ENCODE measurements around the gene SLC23A1. TPM values are rescaled to one million over a fixed set of nuclear protein-coding genes. Genes with fewer than 3 reads are reported as not detected.
A peak's percentile ranks its signal among the peaks of the same experiment; 100 is the strongest.

The SLC23A1 gene
- total RNA-seq, 3 donors from 2014 or later (not counting 1 experiment from before 2014, with no cell fraction given): not detected

GRCh38 chr5:139406963-139407362, 23.9 kb upstream of the SLC23A1 start:
- Mint-ChIP-seq H3K4me3 (no peak overlapping the region), H3K36me3 (no peaks in the 10 kb centered on the region), H3K27ac (no peak overlapping the region), H3K4me1 (peaks cover 22% of the 10 kb centered on the region in 2 donors), H3K9me3 (no peaks in the 10 kb centered on the region), H3K27me3 (ENCODE audit: low read depth in 2 of 2) (no peaks in the 10 kb centered on the region)
- WGBS (ENCODE audit: insufficient coverage): 98% methylated on average over 2 of the region's 2 CpGs
- no peak for DNase-seq
- no peaks in the 10 kb centered on the region for H3K36me3 ChIP-seq (ENCODE audit: control insufficient read depth, insufficient read depth, low read length)
- peak overlapping the region; percentile 1 for H3K27ac ChIP-seq (ENCODE audit: low read length)
- no peaks in the 10 kb centered on the region for H3K27me3 ChIP-seq (ENCODE audit: control insufficient read depth, insufficient read depth, low read length)
- no peak for TF ChIP-seq CTCF (IDR thresholded peaks at IDR 0.05)
- intact Hi-C loops (cut with micrococcal nuclease): no loop called here
- peaks cover 20% of the 10 kb centered on the region for H3K4me1 ChIP-seq (ENCODE audit: control insufficient read depth, insufficient read depth, low read length)
- H3K4me3 ChIP-seq (ENCODE audit: low read length): no peak overlapping the region
- ATAC-seq: no peak
- no peaks in the 10 kb centered on the region for H3K9me3 ChIP-seq (ENCODE audit: control insufficient read depth, insufficient read depth, low read length)

GRCh38 chr5:139404484-139404840, 21.4 kb upstream of the SLC23A1 start:
- ATAC-seq: no peak
- WGBS (ENCODE audit: insufficient coverage): 83% methylated on average over 5 of the region's 5 CpGs
- intact Hi-C loops (cut with micrococcal nuclease): loop anchor here (5.0 kb wide), 1 partner anchor 53 kb away; no protein-coding TSS in a partner anchor

GRCh38 chr5:139403787-139404483, 20.8 kb upstream of the SLC23A1 start, which contains the start of gene SPATA24:
SPATA24 (minus strand) TSS chr5:139404089; CDS start chr5:139404060, 29 bp downstream.
- peak; percentile 96 to 98 for DNase-seq
- Mint-ChIP-seq H3K36me3 (no peaks in the 10 kb centered on the region), H3K27me3 (ENCODE audit: low read depth in 2 of 2) (no peaks in the 10 kb centered on the region), H3K4me3 (peak within 1 kb of the TSS; percentile 96), H3K4me1 (peaks cover 28 to 30% of the 10 kb centered on the region in 2 donors), H3K9me3 (no peaks in the 10 kb centered on the region), H3K27ac (peak within 1 kb of the TSS; percentile 94 to 99)
- intact Hi-C loops (cut with micrococcal nuclease): loop anchor here (5.0 kb wide), 1 partner anchor 53 kb away; no protein-coding TSS in a partner anchor
- Histone ChIP-seq H3K36me3 (ENCODE audit: control insufficient read depth, insufficient read depth, low read length) (no peaks in the 10 kb centered on the region), H3K27me3 (ENCODE audit: control insufficient read depth, insufficient read depth, low read length) (no peaks in the 10 kb centered on the region), H3K4me1 (ENCODE audit: control insufficient read depth, insufficient read depth, low read length) (peaks cover 25% of the 10 kb centered on the region), H3K4me3 (ENCODE audit: low read length) (peak within 1 kb of the TSS; percentile 61), H3K27ac (ENCODE audit: low read length) (peak within 1 kb of the TSS; percentile 89), H3K9me3 (ENCODE audit: control insufficient read depth, insufficient read depth, low read length) (no peaks in the 10 kb centered on the region)
- peak; percentile 92 to 97 (median 92) for ATAC-seq
- no peak for TF ChIP-seq CTCF (IDR thresholded peaks at IDR 0.05)
- under 1% methylated on average over 41 of the region's 41 CpGs for WGBS (ENCODE audit: insufficient coverage)

More at GRCh38 chr5:139404484-139404840, 21.4 kb upstream of the SLC23A1 start:
- Histone ChIP-seq H3K4me3 (ENCODE audit: low read length) (peak overlapping the region; percentile 61), H3K27ac (ENCODE audit: low read length) (peak overlapping the region; percentile 89), H3K36me3 (ENCODE audit: control insufficient read depth, insufficient read depth, low read length) (no peaks in the 10 kb centered on the region), H3K9me3 (ENCODE audit: control insufficient read depth, insufficient read depth, low read length) (no peaks in the 10 kb centered on the region), H3K27me3 (ENCODE audit: control insufficient read depth, insufficient read depth, low read length) (no peaks in the 10 kb centered on the region), H3K4me1 (ENCODE audit: control insufficient read depth, insufficient read depth, low read length) (peaks cover 22% of the 10 kb centered on the region)
- H3K27me3 Mint-ChIP-seq (ENCODE audit: low read depth in 2 of 2): no peaks in the 10 kb centered on the region
- H3K36me3 Mint-ChIP-seq: no peaks in the 10 kb centered on the region
- H3K4me1 Mint-ChIP-seq: peaks cover 23 to 25% of the 10 kb centered on the region in 2 donors
- peak overlapping the region; percentile 96 for H3K4me3 Mint-ChIP-seq
- no peaks in the 10 kb centered on the region for H3K9me3 Mint-ChIP-seq
- no peak for TF ChIP-seq CTCF (IDR thresholded peaks at IDR 0.05)
- DNase-seq: no peak
- peak overlapping the region; percentile 94 to 99 for H3K27ac Mint-ChIP-seq
